ENCODE results near the gene PRKG1.

DNA sequence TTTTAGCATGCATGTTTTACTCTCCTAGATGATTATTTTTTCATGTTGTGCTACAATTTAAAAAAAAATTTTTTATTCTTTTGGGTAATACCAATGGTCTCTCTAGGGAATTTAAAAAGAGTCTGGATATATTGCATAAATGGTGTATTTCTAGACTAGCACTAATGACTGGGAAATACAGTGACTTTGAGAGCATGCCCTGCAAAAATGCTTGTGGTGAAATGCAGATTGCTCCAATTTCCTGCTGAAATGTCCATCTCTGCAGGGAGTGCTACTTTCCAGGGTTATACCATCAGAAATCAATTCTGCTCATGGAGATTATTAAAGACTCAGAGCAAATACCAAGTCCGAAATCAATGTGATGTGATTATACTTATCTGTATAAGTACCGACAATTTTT lies 186.1 kb downstream of the PRKG1 start:
- TF ChIP-seq, protein P1, sequence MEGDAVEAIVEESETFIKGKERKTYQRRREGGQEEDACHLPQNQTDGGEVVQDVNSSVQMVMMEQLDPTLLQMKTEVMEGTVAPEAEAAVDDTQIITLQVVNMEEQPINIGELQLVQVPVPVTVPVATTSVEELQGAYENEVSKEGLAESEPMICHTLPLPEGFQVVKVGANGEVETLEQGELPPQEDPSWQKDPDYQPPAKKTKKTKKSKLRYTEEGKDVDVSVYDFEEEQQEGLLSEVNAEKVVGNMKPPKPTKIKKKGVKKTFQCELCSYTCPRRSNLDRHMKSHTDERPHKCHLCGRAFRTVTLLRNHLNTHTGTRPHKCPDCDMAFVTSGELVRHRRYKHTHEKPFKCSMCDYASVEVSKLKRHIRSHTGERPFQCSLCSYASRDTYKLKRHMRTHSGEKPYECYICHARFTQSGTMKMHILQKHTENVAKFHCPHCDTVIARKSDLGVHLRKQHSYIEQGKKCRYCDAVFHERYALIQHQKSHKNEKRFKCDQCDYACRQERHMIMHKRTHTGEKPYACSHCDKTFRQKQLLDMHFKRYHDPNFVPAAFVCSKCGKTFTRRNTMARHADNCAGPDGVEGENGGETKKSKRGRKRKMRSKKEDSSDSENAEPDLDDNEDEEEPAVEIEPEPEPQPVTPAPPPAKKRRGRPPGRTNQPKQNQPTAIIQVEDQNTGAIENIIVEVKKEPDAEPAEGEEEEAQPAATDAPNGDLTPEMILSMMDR (IDR thresholded peaks at IDR 0.05; ENCODE audit: insufficient read depth, low read length), result no peak
- TF ChIP-seq POLR2AphosphoS5 (IDR thresholded peaks at IDR 0.05; ENCODE audit: low read depth), result no peak
- TF ChIP-seq, protein P2, sequence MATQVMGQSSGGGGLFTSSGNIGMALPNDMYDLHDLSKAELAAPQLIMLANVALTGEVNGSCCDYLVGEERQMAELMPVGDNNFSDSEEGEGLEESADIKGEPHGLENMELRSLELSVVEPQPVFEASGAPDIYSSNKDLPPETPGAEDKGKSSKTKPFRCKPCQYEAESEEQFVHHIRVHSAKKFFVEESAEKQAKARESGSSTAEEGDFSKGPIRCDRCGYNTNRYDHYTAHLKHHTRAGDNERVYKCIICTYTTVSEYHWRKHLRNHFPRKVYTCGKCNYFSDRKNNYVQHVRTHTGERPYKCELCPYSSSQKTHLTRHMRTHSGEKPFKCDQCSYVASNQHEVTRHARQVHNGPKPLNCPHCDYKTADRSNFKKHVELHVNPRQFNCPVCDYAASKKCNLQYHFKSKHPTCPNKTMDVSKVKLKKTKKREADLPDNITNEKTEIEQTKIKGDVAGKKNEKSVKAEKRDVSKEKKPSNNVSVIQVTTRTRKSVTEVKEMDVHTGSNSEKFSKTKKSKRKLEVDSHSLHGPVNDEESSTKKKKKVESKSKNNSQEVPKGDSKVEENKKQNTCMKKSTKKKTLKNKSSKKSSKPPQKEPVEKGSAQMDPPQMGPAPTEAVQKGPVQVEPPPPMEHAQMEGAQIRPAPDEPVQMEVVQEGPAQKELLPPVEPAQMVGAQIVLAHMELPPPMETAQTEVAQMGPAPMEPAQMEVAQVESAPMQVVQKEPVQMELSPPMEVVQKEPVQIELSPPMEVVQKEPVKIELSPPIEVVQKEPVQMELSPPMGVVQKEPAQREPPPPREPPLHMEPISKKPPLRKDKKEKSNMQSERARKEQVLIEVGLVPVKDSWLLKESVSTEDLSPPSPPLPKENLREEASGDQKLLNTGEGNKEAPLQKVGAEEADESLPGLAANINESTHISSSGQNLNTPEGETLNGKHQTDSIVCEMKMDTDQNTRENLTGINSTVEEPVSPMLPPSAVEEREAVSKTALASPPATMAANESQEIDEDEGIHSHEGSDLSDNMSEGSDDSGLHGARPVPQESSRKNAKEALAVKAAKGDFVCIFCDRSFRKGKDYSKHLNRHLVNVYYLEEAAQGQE (IDR thresholded peaks at IDR 0.05; ENCODE audit: insufficient replicate concordance, low read depth), result no peak

All from HL-60 (cell line).